IMR-90 (cell line): ENCODE data around the gene GPC6. TPM values are rescaled to one million over a fixed set of nuclear protein-coding genes. Genes with fewer than 3 reads are reported as not detected.

Experiments used
- ATAC-seq: fragments of 200-7000 bp; cut with Tn5 transposase; 2 replicates; pipeline ENCODE4 v1.9.1; 2020; ENCODE audit warnings: low read depth, mild to moderate bottlenecking, moderate library complexity
- BruUV-seq: library from RNA; stranded (reverse); fragments of 400-500 nt; replicated peaks from 2 replicates; lab custom pipeline; 2021; lab: Mats Ljungman, UMichigan
- CTCF ChIA-PET: fragments of 300-600 bp; formaldehyde crosslinking; extraction: SDS; loops from one replicate; lab custom pipeline; 2021; ENCODE audit warnings: antibody characterized with exemption; lab: Yijun Ruan, JAX
- POLR2A ChIA-PET: fragments of 300-600 bp; sonication (Branson Sonifier 250); formaldehyde crosslinking; loops from one replicate; lab custom pipeline; 2022; ENCODE audit warnings: antibody characterized with exemption; ENCODE audit not compliant: unreplicated experiment; lab: Charles Lee
- DNase-seq: peaks from one replicate; pipeline ENCODE4 v3.0.0; 2013
- H2AFZ ChIP-seq: replicated peaks from 2 replicates; pipeline ENCODE3; 2013; ENCODE audit warnings: low read length, mild to moderate bottlenecking; ENCODE audit not compliant: poor library complexity
- H2AK5ac ChIP-seq: 2 replicates; pipeline ENCODE4 v1.6.1; 2013; ENCODE audit warnings: low read depth, low read length, inconsistent platforms
- H2AK9ac ChIP-seq: replicated peaks from 2 replicates; pipeline ENCODE3; 2013; ENCODE audit warnings: mild to moderate bottlenecking, low read depth, low read length, moderate library complexity; ENCODE audit not compliant: poor library complexity
- H2BK120ac ChIP-seq: 2 replicates; pipeline ENCODE4 v1.6.1; 2013; ENCODE audit warnings: low read depth, low read length, inconsistent platforms
- H2BK15ac ChIP-seq: 3 replicates; pipeline ENCODE4 v1.6.1; 2013; ENCODE audit warnings: low read depth, low read length, inconsistent platforms
- H2BK20ac ChIP-seq: 2 replicates; pipeline ENCODE4 v1.6.1; 2013; ENCODE audit warnings: low read depth, mild to moderate bottlenecking, inconsistent platforms, low read length, moderate library complexity
- H2BK5ac ChIP-seq: 2 replicates; pipeline ENCODE4 v1.6.1; 2013; ENCODE audit warnings: mild to moderate bottlenecking, low read depth, low read length, inconsistent platforms; ENCODE audit not compliant: poor library complexity, severe bottlenecking
- H3K14ac ChIP-seq: replicated peaks from 2 replicates; pipeline ENCODE4 v1.6.1; 2013; ENCODE audit warnings: low read depth, low read length, inconsistent platforms
- H3K18ac ChIP-seq: 2 replicates; pipeline ENCODE4 v1.6.1; 2013; ENCODE audit warnings: low read depth, low read length, control low read depth
- H3K23ac ChIP-seq: 2 replicates; pipeline ENCODE4 v1.6.1; 2013; ENCODE audit warnings: low read depth, low read length, inconsistent platforms
- H3K27ac ChIP-seq: 2 replicates; pipeline ENCODE4 v1.5.1; 2013; ENCODE audit warnings: mild to moderate bottlenecking, control low read depth, low read length; ENCODE audit not compliant: insufficient read depth
- H3K27me3 ChIP-seq: 2 replicates; pipeline ENCODE4 v1.6.1; 2013; ENCODE audit warnings: low read length; ENCODE audit not compliant: control insufficient read depth, insufficient read depth
- H3K36me3 ChIP-seq: 2 replicates; pipeline ENCODE4 v1.6.1; 2013; ENCODE audit warnings: low read length, mixed read lengths; ENCODE audit not compliant: control insufficient read depth, insufficient read depth
- H3K4ac ChIP-seq: 2 replicates; pipeline ENCODE4 v1.6.1; 2013; ENCODE audit warnings: low read depth, low read length, inconsistent platforms
- H3K4me1 ChIP-seq: 2 replicates; pipeline ENCODE4 v1.6.1; 2013; ENCODE audit warnings: low read length, mixed read lengths; ENCODE audit not compliant: control insufficient read depth, insufficient read depth
- H3K4me2 ChIP-seq: 2 replicates; pipeline ENCODE4 v1.6.1; 2013; ENCODE audit warnings: low read depth, mild to moderate bottlenecking, control low read depth, low read length, moderate library complexity
- H3K4me3 ChIP-seq: 2 replicates; pipeline ENCODE4 v1.5.1; 2013; ENCODE audit warnings: low read depth, mild to moderate bottlenecking, control low read depth, low read length, moderate library complexity; ENCODE audit not compliant: insufficient read depth
- H3K56ac ChIP-seq: 2 replicates; pipeline ENCODE4 v1.6.1; 2013; ENCODE audit warnings: low read length, inconsistent platforms; ENCODE audit not compliant: insufficient read depth; ENCODE audit errors: extremely low read depth
- H3K79me1 ChIP-seq, 2 experiments: 2 replicates each; pipeline ENCODE4 v1.6.1; 2013; ENCODE audit warnings: low read length in 2 of 2, inconsistent platforms in 1 of 2, low read depth in 1 of 2
- H3K9ac ChIP-seq: 2 replicates; pipeline ENCODE4 v1.6.1; 2013; ENCODE audit warnings: low read depth, low read length, control low read depth
- H3K9me1 ChIP-seq: 2 replicates; pipeline ENCODE4 v1.6.1; 2013; ENCODE audit warnings: low read length, inconsistent platforms; ENCODE audit not compliant: insufficient read depth
- H3K9me3 ChIP-seq: 2 replicates; pipeline ENCODE4 v1.6.1; 2013; ENCODE audit warnings: low read length; ENCODE audit not compliant: control insufficient read depth, insufficient read depth
- H4K20me1 ChIP-seq: 2 replicates; pipeline ENCODE4 v1.6.1; 2013; ENCODE audit warnings: low read length, inconsistent platforms; ENCODE audit not compliant: insufficient read depth
- H4K5ac ChIP-seq: 2 replicates; pipeline ENCODE4 v1.6.1; 2013; ENCODE audit warnings: mild to moderate bottlenecking, low read depth, low read length, control low read depth
- H4K8ac ChIP-seq, 2 experiments: 2 replicates each; pipeline ENCODE4 v1.6.1; 2013; ENCODE audit warnings: low read depth in 2 of 2, low read length in 2 of 2, control low read depth in 1 of 2, inconsistent platforms in 1 of 2
- H4K91ac ChIP-seq: 2 replicates; pipeline ENCODE4 v1.6.1; 2013; ENCODE audit warnings: low read depth, low read length, inconsistent platforms; ENCODE audit not compliant: insufficient read depth
- BHLHE40 ChIP-seq: fragments of 150-350 bp; IDR thresholded peaks from 2 replicates; pipeline ENCODE4 v1.6.1; 2016; ENCODE audit warnings: mild to moderate bottlenecking, low read depth, low read length
- CEBPB ChIP-seq: IDR thresholded peaks from 2 replicates; pipeline ENCODE4 v1.6.1; 2012; ENCODE audit warnings: low read depth, low read length, improper control_type of control experiment
- CHD1 ChIP-seq: IDR thresholded peaks from 2 replicates; pipeline ENCODE4 v1.6.1; 2012; ENCODE audit warnings: low read depth, low read length, improper control_type of control experiment
- CTCF ChIP-seq: conservative IDR thresholded peaks from 2 replicates; pipeline ENCODE4 v1.5.1; 2012; ENCODE audit warnings: mild to moderate bottlenecking, low read depth, low read length, improper control_type of control experiment
- ELK1 ChIP-seq: fragments of 150-350 bp; IDR thresholded peaks from 2 replicates; pipeline ENCODE4 v1.6.1; 2016; ENCODE audit warnings: low read depth, mild to moderate bottlenecking, low read length, moderate library complexity, borderline replicate concordance
- FOS ChIP-seq: fragments of 150-350 bp; IDR thresholded peaks from 2 replicates; pipeline ENCODE4 v1.6.1; 2016; ENCODE audit warnings: low read depth, low read length
- MAFK ChIP-seq: IDR thresholded peaks from 2 replicates; pipeline ENCODE4 v1.6.1; 2012; ENCODE audit warnings: low read depth, low read length, improper control_type of control experiment
- MAZ ChIP-seq: IDR thresholded peaks from 2 replicates; pipeline ENCODE4 v1.6.1; 2012; ENCODE audit warnings: low read depth, mild to moderate bottlenecking, low read length, improper control_type of control experiment, moderate library complexity, borderline replicate concordance
- MXI1 ChIP-seq: IDR thresholded peaks from 2 replicates; pipeline ENCODE4 v1.6.1; 2012; ENCODE audit warnings: low read depth, mild to moderate bottlenecking, low read length, moderate library complexity, borderline replicate concordance
- NFE2L2 ChIP-seq: fragments of 150-350 bp; IDR thresholded peaks from 2 replicates; pipeline ENCODE4 v1.6.1; 2016; ENCODE audit warnings: low read depth, mild to moderate bottlenecking, low read length
- POLR2A ChIP-seq: IDR thresholded peaks from 2 replicates; pipeline ENCODE4 v1.6.1; 2012; ENCODE audit warnings: mild to moderate bottlenecking, low read depth, low read length
- RAD21 ChIP-seq: IDR thresholded peaks from 2 replicates; pipeline ENCODE4 v1.6.1; 2012; ENCODE audit warnings: low read length, improper control_type of control experiment
- RCOR1 ChIP-seq: IDR thresholded peaks from 2 replicates; pipeline ENCODE4 v1.6.1; 2012; ENCODE audit warnings: mild to moderate bottlenecking, low read length, improper control_type of control experiment; ENCODE audit not compliant: insufficient replicate concordance
- RFX5 ChIP-seq: IDR thresholded peaks from 2 replicates; pipeline ENCODE4 v1.8.0; 2012; ENCODE audit warnings: low read depth, mild to moderate bottlenecking, low read length, moderate library complexity
- SMC3 ChIP-seq: fragments of 150-350 bp; IDR thresholded peaks from 2 replicates; pipeline ENCODE4 v1.6.1; 2016; ENCODE audit warnings: low read depth, mild to moderate bottlenecking, antibody characterized with exemption, low read length, moderate library complexity
- USF2 ChIP-seq: fragments of 150-350 bp; IDR thresholded peaks from 2 replicates; pipeline ENCODE4 v1.6.1; 2017; ENCODE audit warnings: mild to moderate bottlenecking, antibody characterized with exemption, low read length, low read depth
- WGBS, 2 experiments: methylation state at CpG; one replicate each; pipeline versions ENCODE4 v1.1.5 to v1.1.7; 2013; ENCODE audit warnings: missing lambda C conversion rate in 2 of 2; ENCODE audit not compliant: insufficient read length in 1 of 2; ENCODE audit errors: extremely low coverage in 2 of 2; 5-methylcytosine and 5-hydroxymethylcytosine counted together
- dilution Hi-C: fragments of 300-500 bp; cut with HindIII; formaldehyde crosslinking; loops from one replicate; pipeline ENCODE4 v1.14.3; 2018; ENCODE audit warnings: low sequenced_read_pairs; ENCODE audit not compliant: unreplicated experiment
- in situ Hi-C: fragments of 300-500 bp; cut with MboI; formaldehyde crosslinking; loops from 3 replicates; pipeline ENCODE4 v1.14.3; 2019; ENCODE audit warnings: low sequenced_read_pairs, inconsistent platforms, mixed read lengths
- intact Hi-C: fragments of 100-400 bp; cut with micrococcal nuclease; formaldehyde crosslinking; loops from 2 replicates; pipeline ENCODE4 v1.10.0; 2022
- polyA plus RNA-seq, 3 experiments: library from polyadenylated mRNA; depleted of rRNA; stranded (reverse); fragments of >200 nt; gene quantifications; 2 replicates each; pipeline ENCODE4 v1.2.3, GENCODE V29; 2012; ENCODE audit warnings: low replicate concordance in 1 of 3
- total RNA-seq: library from RNA; depleted of rRNA; stranded (reverse); fragments of >200 nt; gene quantifications from 2 replicates; pipeline ENCODE4 v1.2.3, GENCODE V29; 2012

Gene GPC6
- total and polyA plus RNA-seq, 2 of the 4 experiments (the other 2 are of a cell fraction): 14.9 to 39.4 TPM

GRCh38 chr13:94412870-94413597, 1186.4 kb downstream of the GPC6 start:
- Histone ChIP-seq H3K18ac (no peak overlapping the region), H2BK5ac (no peak overlapping the region), H3K14ac (no peak overlapping the region), H3K27ac (no peak overlapping the region), H3K4ac (no peak overlapping the region), H2AFZ (no peak overlapping the region), H4K5ac (no peak overlapping the region), H3K4me1 (no peaks in the 10 kb centered on the region), H3K79me1 (no peaks in the 10 kb centered on the region), H4K20me1 (no peaks in the 10 kb centered on the region), H3K27me3 (peaks cover 5% of the 10 kb centered on the region), H3K4me2 (no peak overlapping the region), H3K36me3 (no peaks in the 10 kb centered on the region), H3K4me3 (no peak overlapping the region), H2AK9ac (no peak overlapping the region), H3K9ac (no peak overlapping the region), H2BK20ac (no peak overlapping the region), H3K56ac (no peak overlapping the region), H3K9me1 (no peaks in the 10 kb centered on the region), H4K8ac (no peak overlapping the region), H2AK5ac (no peak overlapping the region), H2BK120ac (no peak overlapping the region), H2BK15ac (no peak overlapping the region), H4K91ac (no peak overlapping the region), H3K23ac (no peak overlapping the region), H3K9me3 (no peaks in the 10 kb centered on the region)
- no peak for DNase-seq
- BruUV-seq: no TSS peak
- no peak for ATAC-seq
- intact Hi-C loops: no loop called here
- in situ Hi-C loops: no loop called here
- POLR2A ChIA-PET: no interaction called here
- CTCF ChIA-PET: no interaction called here
- dilution Hi-C loops: no loop called here
- no peak for TF ChIP-seq RCOR1
- TF ChIP-seq FOS: no peak
- TF ChIP-seq BHLHE40: no peak
- no peak for TF ChIP-seq NFE2L2
- no peak for TF ChIP-seq POLR2A
- no peak for TF ChIP-seq CEBPB
- TF ChIP-seq ELK1: no peak
- TF ChIP-seq SMC3: no peak
- no peak for TF ChIP-seq MAZ
- TF ChIP-seq RFX5: no peak
- TF ChIP-seq MXI1: no peak
- no peak for TF ChIP-seq MAFK
- TF ChIP-seq USF2: no peak
- no peak for TF ChIP-seq CHD1
- no peak for TF ChIP-seq RAD21
- no peak for TF ChIP-seq CTCF
- WGBS, 2 experiments: no CpG with 5 or more reads among the region's 3 CpGs
